ENCODE results near the gene SCAP. TPM values are rescaled to one million over a fixed set of nuclear protein-coding genes. Genes with fewer than 3 reads are reported as not detected.
"Not testable (repeated sequence)": the region's sequence is repeated elsewhere in the genome, so short reads cannot be mapped to it uniquely, and the experiment has no call there.

Gene SCAP
- total and polyA plus RNA-seq, 2 donors (not counting 1 experiment from before 2014, with no cell fraction given), result 55.8 to 113 TPM

DNA sequence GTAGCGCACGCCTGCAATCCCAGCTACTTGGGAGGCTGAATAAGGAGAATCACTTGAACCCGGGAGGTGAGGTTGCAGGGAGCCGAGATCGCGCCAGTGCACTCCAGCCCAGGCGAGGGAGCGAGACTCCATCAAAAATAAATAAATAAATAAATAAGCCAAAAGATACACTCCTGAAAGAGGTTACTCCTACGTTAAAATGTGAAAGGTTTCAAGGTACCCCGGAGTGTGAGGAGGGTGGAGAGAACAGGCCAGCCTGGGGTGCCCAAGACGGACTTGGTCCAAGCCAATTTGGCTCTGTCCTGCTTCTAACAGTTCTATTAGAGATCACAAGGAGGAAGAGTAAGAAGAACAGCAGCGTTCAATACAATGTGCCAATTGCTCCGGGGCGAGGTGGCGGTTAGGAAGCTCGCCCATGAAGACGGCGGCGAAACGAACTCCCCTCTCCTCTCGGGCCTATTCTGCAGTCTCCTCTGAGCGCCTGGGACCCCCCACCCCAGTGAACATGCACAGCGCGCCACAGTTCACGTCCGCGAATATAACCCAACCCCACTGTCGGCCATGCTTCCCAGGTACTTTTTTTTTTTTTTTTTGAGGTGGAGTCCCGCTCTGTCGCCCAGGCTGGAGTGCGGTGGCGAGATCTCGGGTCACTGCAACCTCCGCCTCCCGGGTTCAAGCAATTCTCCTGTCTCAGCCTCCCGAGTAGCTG lies 36.8 kb upstream of the SCAP start:
- no peak for ATAC-seq (ENCODE audit: low read depth)
- no peaks in the 10 kb centered on the region for H3K27me3 ChIP-seq (replicated peaks in 1 of 4; ENCODE audit: control extremely low read depth in 1 of 4, control insufficient read depth in 3 of 4, insufficient read depth in 4 of 4, low read length in 3 of 4)
- peak; percentile 57 for DNase-seq
- H3K27ac ChIP-seq (ENCODE audit: low read length in 2 of 2), result peak overlapping the region; percentile 66 to 76
- Mint-ChIP-seq H3K27ac (peak overlapping the region; percentile 99), H3K9me3 (ENCODE audit: insufficient read depth) (no peaks in the 10 kb centered on the region), H3K4me3 (peak overlapping the region; percentile 99), H3K27me3 (no peaks in the 10 kb centered on the region), H3K4me1 (peaks cover 16% of the 10 kb centered on the region)
- peak overlapping the region; percentile 87 for H3K4me2 ChIP-seq (replicated peaks; ENCODE audit: low read depth, low read length, poor library complexity, severe bottlenecking)
- intact Hi-C loops (cut with micrococcal nuclease), result loop anchor here (1.0 to 2.0 kb wide), 5 partner anchors 10 to 291 kb away; partner anchors contain the start of genes DHX30, KIF9, KLHL18 and SCAP
- peaks cover 0 to 2% (median 0%) of the 10 kb centered on the region in 3 donors for H3K9me3 ChIP-seq (ENCODE audit: control extremely low read depth in 1 of 3, control insufficient read depth in 2 of 3, insufficient read depth in 1 of 3, low read length in 2 of 3)
- no peaks in the 10 kb centered on the region for H4K20me1 ChIP-seq (ENCODE audit: control insufficient read depth, insufficient read depth, low read length, poor library complexity, severe bottlenecking)
- peak overlapping the region; percentile 79 to 91 (median 80) for H3K4me3 ChIP-seq (ENCODE audit: control extremely low read depth in 1 of 5, extremely low read depth in 1 of 5, insufficient read depth in 1 of 5, low read depth in 2 of 5, low read length in 4 of 5)
- peaks cover 0 to 22% of the 10 kb centered on the region in 2 experiments for H3K36me3 ChIP-seq (replicated peaks in 1 of 2; ENCODE audit: control extremely low read depth in 1 of 2, control insufficient read depth in 1 of 2, extremely low read depth in 1 of 2, insufficient read depth in 2 of 2, low read length in 1 of 2)
- WGBS (ENCODE audit: insufficient coverage), result 10% methylated on average over 25 of the region's 36 CpGs
- H3K9ac ChIP-seq (ENCODE audit: low read length), result peak overlapping the region; percentile 87
- H3K79me2 ChIP-seq (ENCODE audit: control insufficient read depth, insufficient read depth, low read length), result peaks cover 37% of the 10 kb centered on the region
- CTCF ChIA-PET, result interaction anchor here (0.6 to 1.4 kb wide), 3 partner anchors 10 to 312 kb away, joined by 3 to 6 read pairs (median 3); no protein-coding TSS in a partner anchor
- POLR2A ChIA-PET, result interaction anchor here (0.7 kb wide), 2 partner anchors 29 to 464 kb away, joined by 5 to 6 read pairs; no protein-coding TSS in a partner anchor
- TF ChIP-seq EZH2 (IDR thresholded peaks at IDR 0.05; ENCODE audit: borderline replicate concordance, insufficient read depth, low read depth, low read length, poor library complexity, severe bottlenecking), result no peak
- TF ChIP-seq, protein P1, sequence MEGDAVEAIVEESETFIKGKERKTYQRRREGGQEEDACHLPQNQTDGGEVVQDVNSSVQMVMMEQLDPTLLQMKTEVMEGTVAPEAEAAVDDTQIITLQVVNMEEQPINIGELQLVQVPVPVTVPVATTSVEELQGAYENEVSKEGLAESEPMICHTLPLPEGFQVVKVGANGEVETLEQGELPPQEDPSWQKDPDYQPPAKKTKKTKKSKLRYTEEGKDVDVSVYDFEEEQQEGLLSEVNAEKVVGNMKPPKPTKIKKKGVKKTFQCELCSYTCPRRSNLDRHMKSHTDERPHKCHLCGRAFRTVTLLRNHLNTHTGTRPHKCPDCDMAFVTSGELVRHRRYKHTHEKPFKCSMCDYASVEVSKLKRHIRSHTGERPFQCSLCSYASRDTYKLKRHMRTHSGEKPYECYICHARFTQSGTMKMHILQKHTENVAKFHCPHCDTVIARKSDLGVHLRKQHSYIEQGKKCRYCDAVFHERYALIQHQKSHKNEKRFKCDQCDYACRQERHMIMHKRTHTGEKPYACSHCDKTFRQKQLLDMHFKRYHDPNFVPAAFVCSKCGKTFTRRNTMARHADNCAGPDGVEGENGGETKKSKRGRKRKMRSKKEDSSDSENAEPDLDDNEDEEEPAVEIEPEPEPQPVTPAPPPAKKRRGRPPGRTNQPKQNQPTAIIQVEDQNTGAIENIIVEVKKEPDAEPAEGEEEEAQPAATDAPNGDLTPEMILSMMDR (IDR thresholded peaks at IDR 0.05), result no peak
- peaks cover 0 to 9% of the 10 kb centered on the region in 2 donors for H3K4me1 ChIP-seq (ENCODE audit: control insufficient read depth in 2 of 2, insufficient read depth in 2 of 2, low read length in 2 of 2)
- H2AFZ ChIP-seq (ENCODE audit: insufficient read depth, low read depth, low read length, poor library complexity, severe bottlenecking), result peak overlapping the region; percentile 100

DNA sequence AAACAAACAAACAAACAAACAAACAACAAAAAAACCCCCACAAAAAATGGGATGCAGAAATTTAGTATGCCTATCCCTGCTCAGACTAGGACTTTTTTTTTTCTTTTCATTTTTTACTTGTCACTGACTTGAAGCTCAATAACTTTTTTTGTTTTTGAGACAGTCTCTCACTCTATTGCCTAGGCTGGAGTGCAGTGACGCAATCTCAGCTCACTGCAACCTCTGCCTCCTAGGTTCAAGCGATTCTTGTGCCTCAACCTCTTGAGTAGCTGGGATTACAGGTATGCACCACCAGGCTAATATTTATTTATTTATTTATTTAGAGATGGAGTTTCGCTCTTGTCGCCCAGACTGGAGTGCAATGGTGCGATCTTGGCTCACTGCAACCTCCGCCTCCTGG lies 29.5 kb upstream of the SCAP start:
- ATAC-seq (ENCODE audit: low read depth); H3K4me1 ChIP-seq (ENCODE audit: control insufficient read depth in 2 of 2, insufficient read depth in 2 of 2, low read length in 2 of 2); H3K4me1 Mint-ChIP-seq; H3K9ac ChIP-seq (ENCODE audit: low read length); H3K9me3 ChIP-seq (ENCODE audit: control extremely low read depth in 1 of 3, control insufficient read depth in 2 of 3, insufficient read depth in 1 of 3, low read length in 2 of 3); H3K4me3 ChIP-seq (ENCODE audit: control extremely low read depth in 1 of 5, extremely low read depth in 1 of 5, insufficient read depth in 1 of 5, low read depth in 2 of 5, low read length in 4 of 5); H3K27me3 ChIP-seq (replicated peaks in 1 of 4; ENCODE audit: control extremely low read depth in 1 of 4, control insufficient read depth in 3 of 4, insufficient read depth in 4 of 4, low read length in 3 of 4); H3K4me3 Mint-ChIP-seq; CTCF ChIA-PET; H3K27ac ChIP-seq (ENCODE audit: low read length in 2 of 2); DNase-seq; H2AFZ ChIP-seq (ENCODE audit: insufficient read depth, low read depth, low read length, poor library complexity, severe bottlenecking); POLR2A ChIA-PET; H3K4me2 ChIP-seq (replicated peaks; ENCODE audit: low read depth, low read length, poor library complexity, severe bottlenecking); H3K79me2 ChIP-seq (ENCODE audit: control insufficient read depth, insufficient read depth, low read length); H3K9me3 Mint-ChIP-seq (ENCODE audit: insufficient read depth); H4K20me1 ChIP-seq (ENCODE audit: control insufficient read depth, insufficient read depth, low read length, poor library complexity, severe bottlenecking); H3K27me3 Mint-ChIP-seq; intact Hi-C loops (cut with micrococcal nuclease); H3K27ac Mint-ChIP-seq: not testable (repeated sequence)
- H3K36me3 ChIP-seq (replicated peaks in 1 of 2; ENCODE audit: control extremely low read depth in 1 of 2, control insufficient read depth in 1 of 2, extremely low read depth in 1 of 2, insufficient read depth in 2 of 2, low read length in 1 of 2), result peaks cover 1 to 56% of the 10 kb centered on the region in 2 experiments
- WGBS (ENCODE audit: insufficient coverage), result 100% methylated on average over 1 of the region's 6 CpGs

All from B cell (primary cell).